Brain pericyte (primary cell): ENCODE data around the gene TALDO1.

ENCODE experiments used
- DNase-seq: peaks from one replicate; pipeline ENCODE4 v3.0.0-alpha.2; 2012; ENCODE audit warnings: low read depth, low spot score

The TALDO1 gene

DNA sequence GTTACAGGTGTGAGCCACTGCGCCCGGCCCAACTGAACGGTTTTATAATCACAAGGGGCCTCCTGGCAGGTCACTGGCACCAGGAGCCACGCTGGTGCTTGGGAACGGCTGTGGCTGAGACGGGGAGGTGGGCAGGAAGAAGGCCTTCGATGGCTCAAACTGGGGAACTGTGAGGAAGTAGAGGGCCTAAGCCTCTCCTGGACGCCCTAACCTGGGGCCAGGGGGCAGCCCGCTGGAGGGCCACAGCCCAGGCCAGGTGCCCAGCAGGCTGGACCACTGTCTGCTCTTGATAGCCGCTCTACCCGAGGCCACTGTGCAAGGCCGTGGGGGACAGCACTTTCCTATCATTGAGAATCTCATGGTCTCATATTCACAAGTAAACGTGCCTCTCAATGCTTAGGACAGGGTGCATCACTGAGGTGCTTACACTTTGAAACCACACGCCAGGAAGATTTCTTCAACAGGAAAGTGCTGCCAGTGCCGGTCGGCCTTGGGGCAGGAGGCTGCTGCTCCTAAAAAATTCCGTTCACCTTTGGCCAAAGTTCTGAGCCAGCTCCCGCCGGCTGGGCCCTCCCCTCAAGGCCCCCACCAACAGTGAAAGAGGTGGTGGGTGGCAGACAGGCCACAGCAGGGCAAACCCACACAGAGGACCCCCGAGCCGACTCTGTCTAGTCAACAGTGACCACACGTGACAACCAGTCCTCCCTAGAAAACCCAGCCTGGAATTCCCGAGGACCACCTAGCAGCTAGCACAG, 22.8 kb downstream of the TALDO1 start:
- DNase-seq: no peak

DNA sequence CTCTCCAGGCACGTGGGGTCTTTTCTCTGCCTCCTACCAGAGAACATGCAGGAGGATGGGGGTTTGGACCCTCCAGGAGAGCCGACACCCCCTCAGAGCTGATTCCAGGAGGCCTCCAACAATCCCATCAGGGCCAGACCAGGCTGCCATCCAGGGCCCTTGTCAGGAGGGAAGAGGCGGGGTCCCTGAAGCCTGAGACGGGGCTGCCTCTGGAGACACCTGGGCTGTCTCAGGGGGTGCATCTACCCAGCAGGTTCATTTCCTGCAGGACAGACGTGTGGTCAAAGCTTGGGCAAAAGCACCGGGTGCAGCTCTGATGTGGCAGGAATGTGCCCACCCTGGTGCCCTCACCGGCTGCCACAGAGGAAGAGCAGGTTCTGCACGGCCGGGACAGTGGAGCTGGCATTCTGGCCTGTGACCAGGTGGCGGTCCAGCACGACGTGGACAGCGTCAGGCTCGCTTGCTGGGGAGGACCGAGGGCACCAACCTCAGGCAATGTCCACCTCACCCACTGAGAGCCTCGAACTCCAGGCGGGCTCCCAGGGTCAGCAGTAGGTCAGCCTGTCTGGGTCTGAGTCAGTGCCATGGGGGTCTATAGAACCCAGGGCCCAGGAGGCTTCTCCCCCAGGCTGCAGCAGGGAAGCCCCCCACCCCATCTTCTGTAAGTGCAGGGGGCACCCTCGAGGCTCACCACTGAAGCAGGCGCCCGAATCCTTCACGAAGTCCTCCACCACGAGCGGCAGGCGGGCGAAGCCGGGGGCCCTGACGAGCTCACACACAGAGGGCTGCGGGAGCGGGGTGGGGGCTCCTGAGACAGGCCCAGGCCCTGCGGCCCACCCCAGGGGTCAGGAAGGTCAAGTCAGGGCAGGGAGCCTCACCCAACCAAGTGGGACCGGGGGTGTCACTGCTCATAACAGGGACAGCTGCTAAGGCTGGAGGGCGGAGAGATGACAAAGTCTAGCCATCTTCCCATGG, 23.7 kb downstream of the TALDO1 start:
- DNase-seq: no peak

DNA sequence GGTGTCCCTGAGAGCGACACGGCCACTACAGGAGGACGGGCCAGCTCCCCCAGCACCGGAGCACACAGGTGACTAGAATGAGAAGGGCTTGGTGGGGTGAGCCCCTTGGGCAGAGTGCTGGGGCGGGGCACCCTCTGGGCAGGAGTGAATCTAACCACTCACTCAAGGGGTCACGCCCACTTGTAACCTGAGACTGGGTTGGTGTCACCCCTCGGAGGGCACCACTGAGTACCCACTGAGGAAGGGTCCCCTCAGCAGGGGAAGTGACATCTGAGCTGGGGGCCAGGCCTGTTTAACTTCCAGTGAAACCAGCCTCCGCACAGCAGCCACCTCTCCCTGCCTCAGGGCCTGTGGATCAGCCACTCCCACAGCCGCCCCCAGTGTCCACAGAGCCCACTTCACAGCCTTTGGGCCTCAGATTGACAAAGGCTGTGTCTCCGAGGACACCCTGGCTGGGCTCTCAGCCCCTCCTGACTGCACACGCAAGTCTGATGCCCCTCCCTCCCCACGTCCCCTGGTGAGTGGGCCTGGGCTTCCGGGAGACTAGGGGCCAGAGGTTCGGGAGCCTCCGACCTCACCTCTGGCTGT, 24.4 kb downstream of the TALDO1 start:
- no peak for DNase-seq

DNA sequence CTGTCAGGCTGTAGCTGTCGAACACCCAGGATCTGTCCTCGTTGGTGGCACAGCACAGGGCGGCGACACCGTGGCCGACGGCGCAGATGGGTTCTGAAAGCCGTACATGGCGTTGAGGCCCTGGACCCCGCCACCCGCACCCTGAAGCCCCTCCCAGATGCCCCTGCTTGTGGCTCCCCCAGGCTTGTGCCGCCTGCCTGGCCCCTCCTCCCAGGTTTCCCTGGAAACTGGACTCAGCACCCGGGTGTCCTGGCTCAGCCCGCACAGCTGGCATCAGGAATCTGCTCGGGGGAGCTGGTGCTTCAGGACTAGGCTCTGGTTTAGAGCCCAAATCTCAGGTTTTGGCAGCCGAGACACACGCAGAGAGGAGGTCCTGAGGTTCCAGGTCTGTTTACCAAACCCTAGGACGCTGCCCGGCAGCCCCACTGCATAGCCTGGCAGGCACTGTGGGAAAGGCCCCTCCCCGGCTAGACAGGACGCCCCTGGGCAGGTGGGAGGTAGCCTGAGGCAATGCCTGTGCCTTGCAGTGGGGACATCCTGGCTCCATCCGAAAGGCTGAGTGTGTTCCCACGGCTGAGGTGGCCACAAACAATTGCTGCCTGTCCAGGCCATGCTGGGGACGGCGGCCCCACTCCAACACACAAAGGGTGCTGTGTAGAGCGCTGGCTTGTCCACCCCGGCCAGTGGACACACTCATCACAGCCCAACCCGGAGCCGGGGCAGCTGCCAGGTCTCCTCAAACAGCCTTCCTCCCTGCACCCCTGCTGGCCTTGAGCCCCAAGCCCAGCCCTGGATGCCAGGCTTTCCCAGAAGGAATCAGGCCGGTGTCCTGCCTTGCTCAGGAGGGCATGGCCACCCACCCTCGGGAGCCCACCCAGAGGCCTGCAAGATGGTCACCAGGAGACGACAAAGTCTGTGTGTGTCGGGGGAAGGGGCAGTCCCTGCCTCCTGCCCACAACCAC, 25.4 kb downstream of the TALDO1 start:
- no peak for DNase-seq

DNA sequence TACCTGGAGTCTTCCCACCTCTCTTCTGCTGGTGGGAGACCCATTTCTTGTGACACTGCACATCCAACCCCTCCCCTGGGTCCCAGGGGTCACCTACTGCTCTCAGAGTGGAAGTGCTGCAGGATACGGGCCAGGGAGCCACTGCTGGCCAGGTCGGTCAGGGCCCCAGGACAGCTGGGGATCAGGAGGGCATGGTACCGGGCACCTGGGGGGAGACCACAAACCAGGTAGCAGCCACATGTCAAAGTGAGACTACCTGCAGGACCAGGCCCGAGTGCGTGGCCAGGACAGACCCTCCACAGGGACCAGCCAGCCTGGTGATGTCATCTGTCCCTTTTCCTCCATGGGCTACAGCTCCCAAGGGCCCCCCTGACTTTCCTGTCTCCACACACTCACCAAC, 26.2 kb downstream of the TALDO1 start:
- DNase-seq: no peak

DNA sequence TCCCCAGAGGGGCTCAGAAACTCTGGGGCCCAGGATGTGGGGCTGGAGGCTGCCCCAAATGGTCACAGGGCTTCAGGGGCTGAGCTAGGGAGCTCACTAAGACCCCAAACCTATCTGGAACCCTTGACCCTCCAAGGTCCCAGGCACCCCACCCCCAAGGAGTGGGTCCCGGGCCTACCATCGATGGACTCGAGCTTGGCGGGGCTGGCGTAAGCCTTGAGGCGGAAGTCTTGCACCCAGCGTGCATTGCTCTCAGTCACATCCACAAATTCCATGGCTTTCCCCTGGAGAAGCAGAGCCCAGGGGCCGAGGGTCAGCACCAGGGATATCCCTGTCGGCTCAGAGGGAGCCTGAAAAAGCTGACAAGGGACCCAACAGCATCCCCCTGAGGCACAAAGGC, 26.6 kb downstream of the TALDO1 start:
- DNase-seq: no peak

DNA sequence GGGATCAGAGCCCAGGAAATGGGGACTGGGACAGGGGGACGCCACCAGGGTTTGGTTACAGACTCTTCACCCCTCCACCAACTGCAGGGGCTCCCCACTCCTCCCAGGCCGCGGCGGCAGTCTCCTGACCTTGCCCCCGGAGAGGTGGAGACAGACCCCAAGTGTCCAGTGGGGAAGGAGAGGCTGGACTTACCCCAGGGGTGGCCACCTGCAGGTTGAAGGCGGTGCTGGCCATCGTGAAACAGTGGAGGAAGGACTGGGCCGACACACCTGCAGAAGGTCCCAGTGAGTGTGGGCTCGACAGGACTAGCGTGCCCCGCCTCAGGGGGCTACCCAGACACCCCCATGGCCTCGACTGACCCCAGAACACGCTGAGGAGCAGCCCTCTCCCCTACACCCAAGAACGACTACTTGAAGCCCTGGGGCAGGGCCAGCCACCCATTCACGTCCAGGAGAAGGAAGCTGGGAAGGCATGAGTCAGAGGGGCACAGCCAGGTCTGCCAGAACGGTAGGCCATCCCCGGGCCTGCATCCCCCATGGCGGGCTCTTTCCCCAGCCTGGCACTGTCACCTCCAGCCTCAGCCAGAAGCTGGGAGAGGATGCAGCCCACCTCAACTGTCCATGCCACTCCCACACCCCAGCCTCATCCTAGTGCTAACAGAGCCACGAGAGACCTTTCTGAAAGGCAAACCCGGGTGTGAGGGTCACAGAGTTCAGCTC, 27.8 kb downstream of the TALDO1 start:
- no peak for DNase-seq

DNA sequence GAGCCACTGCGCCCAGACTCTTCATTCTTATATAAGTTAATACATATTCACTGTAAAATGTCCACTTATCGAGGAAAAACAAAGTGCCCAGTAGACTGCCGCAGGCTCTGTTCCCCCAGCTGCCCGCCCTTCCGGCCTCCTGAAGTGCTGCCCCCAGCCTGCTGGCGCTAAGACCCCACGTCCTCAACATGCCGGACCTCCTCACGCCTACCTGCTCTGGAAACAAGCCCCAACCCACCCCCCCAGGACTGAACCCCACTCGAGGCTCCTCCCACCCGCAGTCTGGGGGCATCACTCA, 28.9 kb downstream of the TALDO1 start:
- DNase-seq: no peak

DNA sequence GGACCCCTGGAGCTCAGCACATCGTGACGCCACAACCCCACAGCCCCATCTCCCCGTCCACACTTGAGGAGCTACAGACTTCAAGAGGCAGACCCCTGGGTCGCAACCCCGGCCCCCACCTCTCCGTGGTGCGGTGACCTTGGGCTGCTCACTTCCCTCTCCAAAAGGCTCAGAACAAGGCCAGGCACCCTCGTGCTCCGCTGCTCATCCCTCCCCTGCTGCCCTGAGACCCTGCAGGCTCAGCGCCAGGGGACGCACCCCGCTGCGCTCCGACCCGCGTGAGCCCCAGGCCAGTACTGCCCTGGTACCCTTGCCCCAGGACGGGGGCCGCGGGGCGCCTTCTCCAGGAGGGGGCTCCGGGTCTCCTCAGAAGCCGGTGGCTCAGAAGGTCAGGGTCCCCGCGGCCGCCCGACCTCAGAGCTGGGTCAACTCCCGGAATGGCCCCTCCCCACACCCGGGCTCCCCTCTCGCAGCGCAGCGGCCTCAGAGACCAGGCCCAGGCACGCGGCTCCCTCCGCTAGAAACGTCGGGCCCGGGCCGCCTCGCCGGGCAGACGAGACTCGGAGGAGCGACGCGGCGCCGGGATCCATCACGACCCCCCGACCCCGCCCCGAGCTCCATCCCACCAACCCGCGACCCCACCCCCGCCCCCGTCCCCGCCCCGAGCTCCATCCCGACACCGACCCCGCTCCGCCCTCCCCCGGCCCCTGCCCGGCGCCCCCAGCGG, 29.5 kb downstream of the TALDO1 start:
- no peak for DNase-seq

DNA sequence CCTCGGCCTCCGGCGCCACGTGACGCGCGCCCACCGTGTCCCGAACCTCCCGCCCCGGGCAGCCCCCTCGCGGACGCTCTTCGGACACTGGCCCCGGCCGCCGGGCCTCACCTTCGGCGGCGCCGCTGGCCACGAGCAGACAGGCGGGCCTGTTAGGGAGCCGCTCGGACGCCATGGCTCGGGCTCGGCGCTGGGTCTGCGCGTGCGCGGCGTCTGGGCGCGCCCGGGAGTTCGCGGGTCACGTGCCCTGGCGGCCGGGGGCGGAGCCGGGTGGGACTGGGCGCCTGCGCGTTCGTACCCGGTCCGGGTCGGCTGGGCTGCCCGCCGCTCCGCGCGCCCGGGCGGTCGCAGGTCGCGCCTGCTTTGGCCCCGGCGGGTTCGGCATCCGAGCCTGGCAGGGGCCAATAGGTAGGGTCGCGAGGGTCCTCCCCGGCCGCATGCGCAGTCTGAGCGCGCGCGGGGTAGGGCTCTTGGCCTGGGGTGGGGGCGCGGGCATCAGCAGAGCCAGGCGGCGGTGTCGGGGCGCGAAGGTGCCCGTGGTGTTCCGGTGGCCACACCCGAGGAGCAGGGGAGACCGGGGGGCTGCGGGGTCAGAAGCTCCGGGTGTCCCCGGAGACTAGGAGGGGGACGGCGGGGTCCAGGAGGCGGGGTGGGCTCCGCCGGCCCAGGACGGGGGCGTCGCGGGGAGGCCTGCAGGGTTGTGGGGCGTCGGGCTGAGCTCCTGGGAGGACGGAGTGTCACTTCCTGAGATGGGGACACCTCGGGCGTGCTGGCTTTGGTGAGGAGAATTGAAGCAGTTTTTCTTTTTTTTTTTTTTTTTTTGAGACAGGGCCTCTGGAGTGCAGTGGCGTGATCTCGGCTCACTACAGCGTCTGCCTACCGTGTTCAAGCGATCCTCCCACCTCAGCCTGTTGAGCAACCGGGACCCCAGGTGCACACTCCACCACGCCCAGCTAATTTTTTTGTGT, 30.3 kb downstream of the TALDO1 start, which contains the start of gene GATD1:
TSS of gene GATD1 (minus strand) at position 200 of the 968 bp plus-strand sequence. CDS start at position 175, 25 bp downstream.
- DNase-seq: no peak

DNA sequence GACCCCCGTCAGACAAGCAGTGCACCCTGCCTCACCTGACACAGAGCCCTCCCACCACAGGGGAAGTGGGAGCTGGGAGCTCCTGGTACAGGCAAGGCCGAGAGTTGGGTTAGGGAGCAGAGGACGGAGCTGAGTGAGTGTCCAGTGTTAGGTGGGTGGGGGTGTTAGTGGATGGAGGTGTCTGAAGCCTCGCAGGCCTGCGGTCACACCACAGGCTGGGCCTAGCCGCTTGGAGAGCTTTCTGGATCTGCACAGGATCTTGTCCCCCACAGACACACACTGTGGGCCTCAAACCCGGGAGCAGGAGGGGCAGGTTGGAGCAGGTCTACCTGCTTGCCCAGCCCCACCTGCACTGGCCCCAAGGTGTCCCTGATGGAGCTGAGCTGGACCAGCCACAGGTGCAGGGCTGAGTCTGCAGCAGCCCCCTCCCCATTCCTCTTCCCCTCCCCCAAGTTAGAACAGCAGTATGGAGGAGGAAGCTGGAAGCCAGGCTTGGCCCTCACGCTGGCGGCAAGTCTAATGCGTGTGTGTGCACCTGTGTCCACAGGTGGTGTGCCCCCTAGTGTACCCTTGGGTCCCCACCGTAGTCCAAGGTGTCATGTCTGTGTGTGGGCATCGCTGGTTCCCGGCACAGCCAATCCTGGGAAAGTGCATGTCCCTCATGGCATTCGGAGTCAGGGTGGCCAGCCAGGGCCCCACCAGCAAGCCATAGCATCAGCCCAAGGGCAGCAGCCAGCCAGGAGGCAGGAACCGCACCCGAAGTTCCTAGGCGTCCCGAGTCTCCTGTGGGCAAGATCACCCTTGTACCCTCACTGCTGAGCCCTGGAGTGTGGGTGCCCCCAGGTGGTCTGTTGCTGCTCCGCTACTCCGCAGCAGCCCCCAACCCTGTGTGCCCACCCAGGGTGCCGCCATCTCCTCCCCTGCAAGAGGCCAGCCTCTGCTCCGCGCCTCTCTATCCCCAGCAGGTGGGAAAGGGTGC, 32.0 kb downstream of the TALDO1 start:
- DNase-seq: no peak

DNA sequence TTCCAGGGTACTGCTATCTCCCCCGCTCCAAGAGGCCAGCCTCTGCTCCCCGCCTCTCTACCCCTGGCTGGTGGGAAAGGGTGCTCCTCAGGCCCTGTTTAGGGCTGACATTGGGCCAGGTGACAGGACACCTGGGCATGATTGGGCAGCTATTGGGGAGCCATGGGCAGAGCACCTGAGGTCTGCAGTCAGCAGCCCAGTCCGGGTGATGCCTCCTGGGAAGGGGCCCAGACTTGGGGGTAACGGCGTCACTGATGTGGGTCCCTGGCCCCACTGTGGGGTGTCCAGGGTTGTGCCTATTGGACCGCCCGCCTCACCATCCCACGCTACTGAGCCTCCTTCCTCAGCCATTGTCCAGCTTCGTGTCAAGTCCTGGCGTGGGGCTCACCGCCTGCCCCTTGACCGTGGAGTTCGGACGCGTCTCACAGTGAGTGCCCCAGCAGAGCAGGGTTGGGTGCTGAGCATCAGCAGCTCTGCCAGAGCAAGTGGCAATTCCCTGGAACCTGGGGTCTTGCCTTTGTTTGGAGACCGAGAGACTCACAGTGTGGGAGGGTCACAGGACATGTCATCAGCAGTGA, 32.8 kb downstream of the TALDO1 start:
- DNase-seq: no peak

DNA sequence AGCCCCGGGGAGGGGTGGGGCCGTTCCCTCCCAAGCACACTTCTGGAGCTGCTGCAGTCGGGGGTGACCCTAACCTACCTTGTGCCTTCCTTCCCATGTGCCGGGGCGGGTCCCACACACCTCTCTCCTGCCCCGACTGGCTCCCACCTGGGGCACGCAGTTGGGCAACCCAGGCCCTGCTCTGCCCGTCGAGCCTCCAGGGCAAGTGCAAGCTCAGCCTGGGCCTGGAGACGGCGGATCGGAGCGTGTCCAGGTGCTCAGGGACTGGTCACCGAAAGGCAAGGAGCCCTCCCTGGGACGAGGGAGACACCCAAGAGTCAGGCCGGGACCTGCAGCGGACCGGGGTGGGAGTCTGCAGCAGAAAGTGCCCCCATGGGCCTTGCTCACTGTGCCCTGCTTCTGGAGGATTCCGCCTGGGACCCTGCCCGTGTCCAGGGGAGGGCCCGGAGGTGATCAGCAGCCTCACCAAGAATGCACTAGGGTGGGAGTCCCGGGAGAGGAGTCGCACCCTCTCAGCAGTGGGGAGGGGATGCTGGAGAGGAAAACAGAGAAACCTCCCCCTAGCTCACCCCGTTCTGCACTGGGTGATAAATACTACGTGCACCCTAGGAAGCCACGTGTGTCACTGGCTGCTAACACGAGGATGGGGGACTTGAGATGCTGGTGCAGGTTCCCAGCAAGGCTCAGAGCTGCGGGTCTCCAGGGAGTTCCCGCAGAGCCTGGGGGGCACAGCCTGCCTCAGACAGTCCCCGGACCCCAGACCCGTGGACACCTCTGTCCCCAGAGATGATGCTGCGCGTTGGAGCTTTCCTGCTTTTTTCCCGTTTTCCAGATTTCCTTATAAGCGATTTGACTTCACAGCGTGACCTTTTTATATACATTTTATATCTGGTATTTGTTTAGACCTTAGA, 35.3 kb downstream of the TALDO1 start:
- no peak for DNase-seq

DNA sequence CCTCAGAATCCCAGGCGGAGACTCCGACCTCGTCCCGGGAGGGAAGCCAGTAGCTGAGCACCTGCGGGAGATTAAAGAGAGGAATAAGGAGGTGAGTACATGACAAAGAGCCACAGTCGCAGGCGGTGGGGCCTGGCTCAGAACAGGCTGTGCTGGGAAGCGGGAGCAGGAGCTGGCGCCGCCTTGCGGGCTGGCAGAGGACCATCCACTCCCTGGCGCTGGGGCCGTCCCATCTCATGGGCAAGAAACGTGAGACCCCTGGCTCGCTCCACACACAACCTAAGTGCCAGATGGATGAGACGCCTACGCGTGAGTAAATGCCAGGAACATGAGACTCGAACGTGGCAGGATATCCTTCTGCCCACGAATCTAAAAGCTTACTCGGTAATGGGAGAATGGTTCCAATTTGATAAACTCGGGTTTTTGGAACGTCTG, 36.3 kb downstream of the TALDO1 start:
- no peak for DNase-seq

DNA sequence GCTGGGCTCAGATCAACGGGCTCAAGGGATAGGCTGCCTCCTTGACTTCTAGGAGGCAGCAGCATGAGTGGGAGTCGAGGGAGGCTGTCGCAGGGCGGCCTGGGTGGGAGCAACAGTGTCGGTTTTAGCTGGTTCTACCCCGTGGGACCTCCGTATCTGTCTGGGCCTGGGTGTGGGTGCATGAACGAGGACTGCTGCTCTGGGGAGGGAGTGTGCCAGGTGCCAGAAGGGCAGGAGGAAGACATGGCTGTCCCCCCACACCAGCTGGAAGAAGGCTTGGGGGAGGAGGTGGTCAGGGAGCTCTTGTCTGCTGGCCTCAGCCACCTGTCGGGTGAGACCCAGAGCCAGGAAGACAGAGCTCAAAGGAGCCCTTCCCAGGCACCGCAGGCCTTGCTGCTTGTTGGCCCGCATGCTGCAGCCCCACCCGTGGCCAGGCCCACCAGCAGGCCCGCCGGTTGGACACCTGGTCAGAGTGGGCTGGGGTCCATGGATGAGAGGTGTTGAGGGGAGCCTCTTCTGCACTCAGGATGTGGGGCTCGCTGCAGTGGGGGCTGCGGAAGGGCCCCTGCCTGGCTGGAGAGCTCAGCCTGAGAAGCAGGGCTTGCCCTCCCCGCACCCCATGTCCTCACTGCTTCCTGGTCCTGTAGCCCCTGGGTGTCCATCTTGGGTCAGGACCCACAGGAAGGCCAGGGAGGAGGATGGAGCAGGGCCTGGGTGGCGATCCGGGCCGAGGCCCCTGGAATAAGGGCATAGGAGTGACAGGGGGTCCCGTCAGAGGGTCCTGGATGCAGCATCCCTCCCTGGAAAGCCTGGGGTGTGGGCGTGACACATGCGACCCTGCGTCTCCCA, 39.2 kb downstream of the TALDO1 start:
- DNase-seq: no peak
